KOPT-K1 (cell line): ENCODE results near the gene OR5D16.
"Not testable (repeated sequence)": the region's sequence is repeated elsewhere in the genome, so short reads cannot be mapped to it uniquely, and the experiment has no call there.

ENCODE experiments used
- H3K27ac ChIP-seq: fragments of 200-600 bp; sonication (generic); 2 replicates; pipeline ENCODE4 v1.5.1; 2016; ENCODE audit warnings: antibody characterized with exemption, mild to moderate bottlenecking, low read depth, low read length; ENCODE audit not compliant: poor library complexity, severe bottlenecking
- H3K36me3 ChIP-seq: fragments of 200-600 bp; sonication (generic); 2 replicates; pipeline ENCODE4 v1.5.1; 2017; ENCODE audit warnings: antibody characterized with exemption, mild to moderate bottlenecking, low read length, moderate library complexity; ENCODE audit not compliant: insufficient read depth
- H3K9me3 ChIP-seq: fragments of 200-600 bp; sonication (generic); 2 replicates; pipeline ENCODE4 v1.5.1; 2017; ENCODE audit warnings: antibody characterized with exemption, low read length, mild to moderate bottlenecking; ENCODE audit not compliant: insufficient read depth, poor library complexity, severe bottlenecking

Gene OR5D16

DNA sequence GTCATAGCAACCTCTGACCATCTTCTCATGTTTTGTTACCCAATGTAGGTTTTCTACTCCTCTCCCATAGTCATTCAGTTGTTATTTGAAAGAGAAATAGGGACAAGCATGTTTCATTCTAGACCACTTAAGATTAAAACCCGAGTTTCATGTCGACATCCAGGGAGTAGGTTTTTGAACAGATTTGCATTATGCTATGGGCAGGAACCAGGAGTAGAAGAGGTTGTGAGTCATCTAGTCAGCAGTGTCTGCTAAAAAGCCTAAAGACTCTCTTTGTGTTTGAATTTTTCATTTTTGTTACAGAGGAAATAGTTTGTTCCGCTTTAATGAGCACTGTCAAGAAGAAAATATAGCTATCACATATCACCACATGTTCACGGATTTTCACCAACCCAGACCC lies 46.4 kb downstream of the OR5D16 start:
- H3K27ac ChIP-seq, H3K9me3 ChIP-seq, H3K36me3 ChIP-seq: not testable (repeated sequence)

DNA sequence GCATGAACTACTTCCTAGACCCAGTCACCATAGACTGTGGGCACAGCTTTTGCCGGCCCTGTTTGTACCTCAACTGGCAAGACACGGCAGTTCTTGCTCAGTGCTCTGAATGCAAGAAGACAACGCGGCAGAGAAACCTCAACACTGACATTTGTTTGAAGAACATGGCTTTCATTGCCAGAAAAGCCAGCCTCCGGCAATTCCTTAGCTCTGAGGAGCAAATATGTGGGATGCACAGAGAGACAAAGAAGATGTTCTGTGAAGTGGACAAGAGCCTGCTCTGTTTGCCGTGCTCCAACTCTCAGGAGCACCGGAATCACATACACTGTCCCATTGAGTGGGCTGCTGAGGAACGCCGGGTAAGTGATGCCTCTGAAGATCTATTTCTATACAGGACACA lies 46.9 kb downstream of the OR5D16 start:
- not testable (repeated sequence) for H3K36me3 ChIP-seq

More for the DNA sequence above, 46.9 kb downstream of the OR5D16 start:
- not testable (repeated sequence) for H3K9me3 ChIP-seq, H3K27ac ChIP-seq
